Stimulated activated CD4-positive, alpha-beta T cell treated with anti-CD3 and anti-CD28 coated beads, Interleukin-15, amount 100 ng/mL, for 24 hours (primary cell): ENCODE data around the gene MTG1.

Source experiments
- DNase-seq: peaks from one replicate; pipeline ENCODE4 v3.0.0-alpha.2; 2020

MTG1 gene

GRCh38 chr10:133471300-133472109 lies 77.5 kb downstream of the MTG1 start:
- DNase-seq: no peak
